Erythroblast (primary cell): Measurements from ENCODE around the gene ASCC1.

ENCODE experiments used
- GATA1 ChIP-seq: IDR thresholded peaks from 2 replicates; pipeline ENCODE4 v1.6.1; 2011; ENCODE audit warnings: low read depth, mild to moderate bottlenecking, control low read depth, low read length, moderate library complexity
- POLR2A ChIP-seq: IDR thresholded peaks from 2 replicates; pipeline ENCODE4 v1.6.1; 2011; ENCODE audit warnings: mild to moderate bottlenecking, low read length

GRCh38 chr10:72085166-72085565 lies 130.9 kb downstream of the ASCC1 start:
- TF ChIP-seq POLR2A (no peak), GATA1 (no peak)
